Loucy (cell line): ENCODE measurements around the gene FXYD6.

ENCODE experiments used
- EZH2phosphoT487 ChIP-seq: fragments of 200-600 bp; IDR thresholded peaks from 2 replicates; pipeline ENCODE4 v1.6.1; 2018; ENCODE audit warnings: antibody characterized with exemption, mild to moderate bottlenecking, moderate library complexity, borderline replicate concordance
- TF ChIP-seq, protein P1 (sequence below): fragments of 200-600 bp; sonication (generic); conservative IDR thresholded peaks from 2 replicates; pipeline ENCODE4 v1.5.1; 2014; ENCODE audit warnings: mild to moderate bottlenecking, antibody characterized with exemption, low read length

DNA sequence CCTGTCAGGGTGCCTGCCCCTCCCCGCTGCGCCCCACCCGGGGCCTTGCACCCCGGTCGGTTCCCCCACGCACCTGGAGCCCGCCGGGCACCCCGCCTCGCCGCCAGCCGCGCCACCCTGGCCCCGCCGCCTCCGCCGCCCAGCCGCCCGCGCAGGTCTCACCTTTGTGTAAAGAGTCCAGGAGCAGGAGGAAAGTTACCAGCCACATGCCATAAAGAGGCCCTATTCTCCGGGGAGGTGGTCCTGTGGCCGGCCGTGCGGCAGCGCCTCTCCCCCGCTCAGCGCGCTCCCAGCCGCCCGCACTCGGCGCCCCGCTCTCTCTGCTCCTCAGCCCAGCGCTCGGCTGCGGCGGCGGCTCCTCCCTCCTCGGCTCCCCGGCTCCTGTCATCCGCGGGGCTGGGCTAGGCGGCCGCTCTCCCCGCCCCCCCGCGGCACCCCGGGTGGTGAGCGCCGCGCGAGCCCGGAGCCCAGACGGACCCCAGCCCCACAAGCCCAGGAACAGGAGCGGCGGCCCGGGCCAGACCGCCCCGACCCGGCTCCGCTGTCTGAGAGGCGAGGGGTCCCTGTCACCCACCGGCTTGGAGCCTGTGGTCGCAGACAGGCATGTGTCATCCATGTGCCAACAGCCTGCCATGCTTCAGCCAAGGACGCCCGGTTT, 79.5 kb downstream of the FXYD6 start, which contains the start of gene DSCAML1:
- TF ChIP-seq, protein P1, sequence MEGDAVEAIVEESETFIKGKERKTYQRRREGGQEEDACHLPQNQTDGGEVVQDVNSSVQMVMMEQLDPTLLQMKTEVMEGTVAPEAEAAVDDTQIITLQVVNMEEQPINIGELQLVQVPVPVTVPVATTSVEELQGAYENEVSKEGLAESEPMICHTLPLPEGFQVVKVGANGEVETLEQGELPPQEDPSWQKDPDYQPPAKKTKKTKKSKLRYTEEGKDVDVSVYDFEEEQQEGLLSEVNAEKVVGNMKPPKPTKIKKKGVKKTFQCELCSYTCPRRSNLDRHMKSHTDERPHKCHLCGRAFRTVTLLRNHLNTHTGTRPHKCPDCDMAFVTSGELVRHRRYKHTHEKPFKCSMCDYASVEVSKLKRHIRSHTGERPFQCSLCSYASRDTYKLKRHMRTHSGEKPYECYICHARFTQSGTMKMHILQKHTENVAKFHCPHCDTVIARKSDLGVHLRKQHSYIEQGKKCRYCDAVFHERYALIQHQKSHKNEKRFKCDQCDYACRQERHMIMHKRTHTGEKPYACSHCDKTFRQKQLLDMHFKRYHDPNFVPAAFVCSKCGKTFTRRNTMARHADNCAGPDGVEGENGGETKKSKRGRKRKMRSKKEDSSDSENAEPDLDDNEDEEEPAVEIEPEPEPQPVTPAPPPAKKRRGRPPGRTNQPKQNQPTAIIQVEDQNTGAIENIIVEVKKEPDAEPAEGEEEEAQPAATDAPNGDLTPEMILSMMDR, result no peak
- no peak for TF ChIP-seq EZH2phosphoT487
